ENCODE measurements around the gene ANKRD11. TPM values are rescaled to one million over a fixed set of nuclear protein-coding genes. Genes with fewer than 3 reads are reported as not detected.
"Not testable (repeated sequence)": the region's sequence is repeated elsewhere in the genome, so short reads cannot be mapped to it uniquely, and the experiment has no call there.

Gene ANKRD11
- total RNA-seq, 1 donor from 2014 or later: 140 TPM

DNA sequence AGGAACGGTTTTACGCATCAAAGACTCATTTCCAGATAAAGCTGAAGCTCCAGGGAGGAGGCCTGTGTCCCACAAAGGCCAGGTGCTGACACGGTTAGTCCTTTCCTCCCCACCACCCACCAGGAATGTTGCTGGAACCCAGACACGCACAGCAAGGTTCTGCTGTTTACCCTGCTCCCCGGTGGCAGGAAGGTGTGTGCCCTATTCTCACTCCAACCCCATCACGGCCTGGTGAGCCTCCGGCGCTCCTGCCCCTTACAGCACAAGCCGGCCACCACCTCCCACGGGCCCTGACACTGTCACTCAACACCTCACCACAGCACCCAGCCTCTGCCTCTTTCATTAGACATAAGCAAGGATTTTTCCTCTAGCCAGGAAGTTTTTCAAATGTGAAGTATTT lies 47.8 kb downstream of the ANKRD11 start:
- ATAC-seq: peak; percentile 29
- DNase-seq (ENCODE audit: low spot score): no peak
- intact Hi-C loops (cut with DNase I): no loop called here

DNA sequence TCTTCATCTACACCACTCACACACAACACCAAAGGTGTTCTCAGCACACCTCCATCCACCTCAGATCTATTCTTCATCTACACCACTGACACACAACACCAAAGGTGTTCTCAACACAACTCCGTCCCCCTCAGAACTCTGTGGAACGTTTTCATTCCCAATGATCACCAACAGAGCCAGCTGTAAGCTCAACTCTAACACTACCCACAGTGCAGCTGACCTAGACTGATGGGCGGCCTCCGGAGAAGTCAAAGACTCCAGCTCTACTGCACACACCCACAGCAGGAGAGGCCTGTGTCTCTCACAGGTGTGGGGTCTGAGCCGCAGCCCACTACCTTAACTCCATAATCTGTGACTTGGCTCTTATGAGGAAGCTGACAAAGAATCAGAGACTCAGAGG lies 50.7 kb downstream of the ANKRD11 start:
- DNase-seq (ENCODE audit: low spot score): no peak
- no peak for ATAC-seq
- intact Hi-C loops (cut with DNase I): no loop called here

DNA sequence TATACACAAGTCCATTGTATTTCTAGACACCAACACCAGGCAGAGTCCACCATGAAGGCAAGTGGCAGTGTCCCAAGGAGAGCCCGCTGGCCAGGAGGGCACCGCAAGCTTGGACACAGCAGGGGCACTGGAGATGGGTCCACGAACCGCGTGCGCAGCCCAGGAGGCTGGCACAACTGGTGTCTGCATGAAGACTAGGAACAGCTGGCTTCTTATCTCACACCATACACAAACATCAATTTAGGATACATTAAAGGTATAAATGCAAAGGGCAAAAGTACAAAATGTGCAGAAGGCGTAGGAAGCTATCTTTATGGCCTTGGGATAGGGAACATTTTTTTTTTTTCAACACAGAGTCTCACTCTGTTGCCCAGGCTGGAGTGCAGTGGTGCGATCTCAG lies 52.4 kb downstream of the ANKRD11 start:
- intact Hi-C loops (cut with DNase I): no loop called here
- DNase-seq (ENCODE audit: low spot score) (no peak), ATAC-seq (no peak)

DNA sequence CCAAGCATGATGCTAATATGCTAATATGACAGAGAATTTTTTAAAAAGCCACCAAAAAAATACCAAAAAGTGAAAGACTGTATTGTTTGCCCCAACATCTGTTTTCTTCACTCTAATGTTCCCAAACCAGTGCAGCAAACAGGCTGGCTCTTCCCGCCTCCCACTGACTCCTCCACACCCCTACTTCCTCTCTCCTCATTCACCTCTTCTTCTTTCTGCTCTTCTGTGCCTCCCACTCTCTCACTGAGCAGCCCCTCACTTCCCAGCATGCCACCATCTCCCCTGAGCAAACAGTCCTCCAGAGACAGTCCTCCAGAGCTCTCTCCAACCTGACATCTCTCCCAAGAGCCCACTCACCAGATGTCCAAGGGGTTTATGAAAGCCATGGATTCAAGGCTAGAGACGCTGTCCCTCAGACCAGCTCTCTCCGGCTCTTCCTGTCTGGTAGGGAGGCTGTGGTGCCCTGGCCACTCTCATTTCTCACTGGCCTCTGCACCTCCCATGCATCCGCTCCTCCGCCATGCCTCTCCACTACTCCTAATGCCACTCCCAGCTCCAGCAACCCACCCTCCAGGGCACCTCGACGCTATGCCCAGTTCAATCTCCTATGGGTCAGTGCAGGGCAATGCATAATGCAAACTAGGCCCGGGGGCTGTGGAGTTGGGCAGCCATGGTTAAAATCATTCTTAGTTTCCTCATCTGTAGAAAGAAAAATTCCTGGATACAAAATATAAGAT lies 52.9 kb downstream of the ANKRD11 start:
- DNase-seq (ENCODE audit: low spot score) (no peak), ATAC-seq (no peak)
- intact Hi-C loops (cut with DNase I): no loop called here

DNA sequence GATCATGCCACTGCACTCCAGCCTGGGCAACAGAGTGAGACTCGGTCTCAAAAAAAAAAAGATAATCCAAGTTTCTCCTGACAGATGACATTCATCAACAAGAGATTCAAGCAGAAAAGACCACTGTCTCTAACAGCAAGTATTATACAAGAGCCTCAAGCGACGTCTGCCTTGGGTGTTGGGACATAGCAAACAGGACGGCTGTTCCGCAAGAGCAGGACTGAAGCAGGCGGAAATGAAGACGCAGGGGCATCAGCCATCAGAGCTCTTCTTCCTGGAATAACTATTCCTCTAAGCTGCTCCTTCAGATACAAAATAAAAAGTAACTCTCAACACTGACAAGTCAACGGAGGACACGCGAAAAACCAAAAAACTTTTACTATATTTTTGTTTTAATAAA lies 54.0 kb downstream of the ANKRD11 start:
- no peak for ATAC-seq
- intact Hi-C loops (cut with DNase I): no loop called here
- DNase-seq (ENCODE audit: low spot score): no peak

DNA sequence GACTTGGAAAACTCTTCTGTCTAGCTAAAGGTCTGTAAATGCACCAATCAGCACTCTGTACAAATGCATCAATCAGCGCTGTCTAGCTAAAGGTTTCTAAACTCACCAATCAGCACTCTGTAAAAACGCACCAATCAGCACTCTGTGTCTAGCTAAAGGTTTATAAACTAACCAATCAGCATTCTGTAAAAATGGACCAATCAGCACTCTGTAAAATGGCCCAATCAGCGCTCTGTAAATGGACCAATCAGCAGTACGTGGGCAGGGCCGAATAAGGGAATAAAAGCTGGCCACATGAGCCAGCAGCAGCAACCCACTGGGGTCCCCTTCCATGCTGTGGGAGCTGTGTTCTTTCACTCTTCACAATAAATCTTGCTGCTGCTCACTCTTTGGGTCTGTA lies 55.3 kb downstream of the ANKRD11 start:
- intact Hi-C loops (cut with DNase I); ATAC-seq; DNase-seq (ENCODE audit: low spot score): not testable (repeated sequence)

DNA sequence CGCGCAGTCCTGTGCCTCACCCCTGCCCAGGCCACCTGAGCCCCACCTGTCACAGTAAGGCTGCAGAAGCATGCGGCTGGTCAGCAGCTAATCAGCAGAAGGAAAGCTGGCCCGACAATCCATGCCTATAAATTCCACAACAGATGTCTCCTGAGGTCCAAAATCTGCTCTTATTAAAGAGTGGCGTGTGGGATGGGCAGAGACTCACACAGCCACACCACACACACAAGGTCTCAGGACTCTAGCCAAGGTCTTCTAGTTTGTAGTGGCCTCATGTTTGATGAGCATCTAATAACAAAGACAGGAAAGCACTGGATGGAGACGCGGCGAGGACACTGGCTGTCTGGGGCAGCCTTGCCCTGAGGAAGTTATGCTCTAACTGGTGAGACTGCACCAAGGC lies 55.9 kb downstream of the ANKRD11 start:
- DNase-seq (ENCODE audit: low spot score) (no peak), ATAC-seq (no peak)
- intact Hi-C loops (cut with DNase I): no loop called here

DNA sequence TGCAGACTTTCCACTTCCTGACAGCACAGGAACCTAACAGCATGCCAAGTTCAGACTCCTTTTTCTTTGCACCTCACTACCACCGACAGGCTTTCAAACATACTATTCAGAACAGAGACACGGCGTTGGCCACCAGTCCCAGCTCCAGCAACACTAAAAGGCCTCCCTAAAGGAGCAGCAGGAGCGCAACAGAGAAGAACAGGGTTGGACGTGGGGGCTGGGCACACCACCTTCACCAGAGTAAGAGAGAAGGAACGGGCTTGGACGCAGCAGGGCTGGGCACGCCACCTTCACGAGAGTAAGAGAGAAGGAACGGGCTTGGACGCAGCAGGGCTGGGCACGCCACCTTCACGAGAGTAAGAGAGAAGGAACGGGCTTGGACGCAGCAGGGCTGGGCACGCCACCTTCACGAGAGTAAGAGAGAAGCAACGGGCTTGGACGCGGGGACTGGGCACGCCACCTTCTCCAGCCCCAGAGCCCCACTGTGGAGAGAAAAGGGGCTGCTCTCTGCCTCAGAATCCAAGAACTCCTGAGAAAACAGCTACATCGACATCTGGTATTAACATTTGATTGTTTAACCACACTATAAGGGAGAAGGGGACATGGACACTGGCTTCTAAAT lies 56.9 kb downstream of the ANKRD11 start:
- intact Hi-C loops (cut with DNase I); ATAC-seq; DNase-seq (ENCODE audit: low spot score): not testable (repeated sequence)

DNA sequence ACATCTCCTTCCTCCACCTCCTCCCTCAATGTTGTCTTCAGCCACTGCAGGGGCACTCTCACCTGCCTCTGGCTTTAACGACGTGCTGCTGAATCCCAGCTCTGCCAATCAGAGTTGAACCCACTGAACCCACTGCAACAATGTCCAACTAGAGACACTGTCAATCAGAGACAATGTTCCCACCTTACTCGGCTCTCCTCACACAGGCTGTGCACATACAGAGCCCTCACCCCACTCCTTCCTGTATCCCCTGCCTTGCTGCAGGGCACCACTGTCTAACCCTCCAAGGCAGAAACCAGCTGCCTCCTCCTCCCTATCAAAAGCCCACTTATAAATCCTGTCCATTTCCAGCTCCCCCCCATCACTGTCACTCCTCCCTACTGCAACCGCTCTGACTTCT lies 58.7 kb downstream of the ANKRD11 start:
- peak; percentile 15 for ATAC-seq
- intact Hi-C loops (cut with DNase I): no loop called here

DNA sequence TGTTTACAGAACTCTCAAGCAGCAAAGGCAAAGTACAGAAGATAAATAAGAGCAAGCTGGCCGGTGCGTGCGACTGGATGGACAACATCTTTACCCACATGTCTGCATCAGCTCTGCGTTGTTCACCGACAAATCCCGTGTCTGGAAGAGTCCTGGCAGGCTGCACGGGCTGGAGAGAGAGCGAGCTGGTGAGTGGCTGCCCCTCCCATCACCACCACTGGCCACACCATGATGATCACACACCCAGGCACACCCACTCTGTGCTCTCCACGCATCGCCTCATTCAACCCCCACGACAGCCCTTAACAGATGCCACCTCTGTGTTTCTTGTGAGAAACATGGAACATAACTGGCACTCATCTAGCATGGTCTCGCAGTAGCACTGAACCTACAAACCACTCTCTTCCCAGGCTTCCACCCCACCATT lies 59.2 kb downstream of the ANKRD11 start:
- intact Hi-C loops (cut with DNase I): no loop called here
- ATAC-seq: peak; percentile 84
- DNase-seq (ENCODE audit: low spot score): no peak

More for the DNA sequence above, 58.7 kb downstream of the ANKRD11 start:
- DNase-seq (ENCODE audit: low spot score): no peak

DNA sequence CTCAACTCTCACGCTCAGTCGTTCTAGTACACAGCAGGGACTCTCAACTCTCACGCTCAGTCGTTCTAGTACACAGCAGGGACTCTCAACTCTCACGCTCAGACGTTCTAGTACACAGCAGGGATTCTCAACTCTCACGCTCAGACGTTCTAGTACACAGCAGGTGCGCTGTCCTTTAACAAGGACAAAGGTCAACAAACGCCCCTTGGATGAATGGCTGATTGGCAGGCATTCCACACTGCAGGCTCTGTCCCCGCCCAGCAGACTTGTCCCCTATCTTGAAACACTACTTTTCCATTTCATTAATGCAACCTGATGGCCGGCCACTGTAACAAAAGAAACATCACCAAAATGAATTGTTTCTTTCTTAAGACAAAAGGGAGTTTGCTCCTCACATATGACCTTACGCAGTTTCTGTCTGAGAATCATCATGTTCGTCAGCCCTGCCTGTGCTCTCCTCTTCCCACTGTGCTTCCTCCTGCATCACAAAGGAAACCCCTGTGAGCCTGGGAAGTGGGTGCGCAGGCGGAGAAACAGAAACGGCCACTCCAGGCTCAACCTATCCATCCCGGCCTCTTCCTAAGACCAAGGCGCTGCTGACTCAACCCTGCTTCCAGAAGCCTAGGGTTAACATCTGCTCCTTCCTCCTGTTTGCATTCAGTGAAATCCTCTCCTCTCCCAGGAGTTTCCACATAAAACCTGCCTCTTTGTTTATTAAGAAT lies 59.8 kb downstream of the ANKRD11 start:
- ATAC-seq: no peak
- DNase-seq (ENCODE audit: low spot score): no peak
- intact Hi-C loops (cut with DNase I): no loop called here

DNA sequence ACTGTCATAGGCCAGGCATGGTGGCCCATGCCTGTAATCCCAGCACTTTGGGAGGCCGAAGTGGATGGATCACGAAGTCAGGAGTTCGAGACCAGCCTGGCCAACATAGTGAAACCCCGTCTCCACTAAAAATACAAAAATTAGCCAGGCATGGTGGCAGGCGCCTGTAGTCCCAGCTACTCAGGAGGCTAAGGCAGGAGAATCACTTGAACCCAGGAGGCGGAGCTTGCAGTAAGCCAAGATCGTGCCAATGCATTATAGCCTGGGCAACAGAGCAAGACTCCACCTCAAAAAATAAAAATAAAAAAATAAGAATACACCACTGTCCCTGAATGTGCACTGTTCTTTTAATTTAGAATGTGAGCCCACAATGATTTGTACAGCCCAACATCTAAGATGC lies 61.8 kb downstream of the ANKRD11 start:
- DNase-seq (ENCODE audit: low spot score); ATAC-seq; intact Hi-C loops (cut with DNase I): not testable (repeated sequence)

DNA sequence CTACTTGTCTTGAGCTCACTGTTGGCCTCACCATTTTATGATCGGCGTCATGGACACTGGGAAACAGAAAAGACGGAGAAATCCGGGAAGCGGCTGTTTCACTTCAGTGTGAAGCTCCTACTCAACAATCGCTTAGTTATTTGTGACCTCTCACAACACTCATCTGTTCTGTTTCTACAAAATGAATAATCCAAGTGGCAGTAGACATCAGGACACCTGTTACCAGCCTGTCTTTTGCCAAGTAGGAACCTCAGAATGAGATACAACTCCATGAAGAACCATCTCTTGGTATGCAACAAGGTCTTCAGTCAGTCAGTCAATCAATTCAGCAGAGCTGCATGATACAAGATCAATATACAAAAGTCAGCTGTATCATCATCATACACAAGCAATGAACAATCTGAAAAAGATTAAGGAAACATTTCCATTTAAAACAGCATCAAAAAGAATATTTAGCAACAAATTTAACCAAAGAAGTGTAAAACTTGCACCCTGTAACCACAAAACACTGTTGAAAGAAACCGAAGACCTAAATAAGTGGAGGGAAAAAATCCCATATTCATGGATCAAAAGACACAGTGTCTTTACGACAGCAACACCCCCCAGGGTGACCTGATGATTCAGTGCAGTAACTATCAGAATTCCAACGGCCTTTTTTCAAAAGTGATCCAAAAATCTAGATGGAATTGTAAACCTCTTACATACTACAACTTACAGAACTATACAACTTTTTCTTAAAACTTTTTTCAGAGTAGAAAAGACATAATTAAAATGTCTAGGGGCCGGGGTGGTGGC lies 63.4 kb downstream of the ANKRD11 start:
- DNase-seq (ENCODE audit: low spot score) (no peak), ATAC-seq (no peak)
- intact Hi-C loops (cut with DNase I): no loop called here

DNA sequence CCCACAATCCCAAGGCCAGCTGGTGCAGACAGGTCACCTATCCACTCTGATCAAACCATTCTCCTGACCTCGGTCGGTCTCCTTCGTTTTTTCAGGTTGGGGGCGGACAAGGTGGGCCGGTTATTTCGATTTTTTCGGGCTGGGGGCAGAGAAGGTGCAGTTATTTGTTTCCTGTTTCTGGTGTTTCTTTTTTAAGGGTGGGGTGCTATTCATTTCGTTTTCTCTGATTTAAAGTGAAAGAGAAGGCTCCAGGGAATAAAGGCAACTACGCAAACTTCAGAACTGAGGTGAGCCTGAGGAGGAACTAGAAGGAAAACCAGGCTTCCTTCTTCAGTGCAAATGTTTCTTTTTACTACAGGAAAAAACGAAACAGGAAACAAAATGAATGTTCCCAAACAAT lies 64.8 kb downstream of the ANKRD11 start:
- no peak for DNase-seq (ENCODE audit: low spot score)
- ATAC-seq: no peak
- intact Hi-C loops (cut with DNase I): no loop called here

DNA sequence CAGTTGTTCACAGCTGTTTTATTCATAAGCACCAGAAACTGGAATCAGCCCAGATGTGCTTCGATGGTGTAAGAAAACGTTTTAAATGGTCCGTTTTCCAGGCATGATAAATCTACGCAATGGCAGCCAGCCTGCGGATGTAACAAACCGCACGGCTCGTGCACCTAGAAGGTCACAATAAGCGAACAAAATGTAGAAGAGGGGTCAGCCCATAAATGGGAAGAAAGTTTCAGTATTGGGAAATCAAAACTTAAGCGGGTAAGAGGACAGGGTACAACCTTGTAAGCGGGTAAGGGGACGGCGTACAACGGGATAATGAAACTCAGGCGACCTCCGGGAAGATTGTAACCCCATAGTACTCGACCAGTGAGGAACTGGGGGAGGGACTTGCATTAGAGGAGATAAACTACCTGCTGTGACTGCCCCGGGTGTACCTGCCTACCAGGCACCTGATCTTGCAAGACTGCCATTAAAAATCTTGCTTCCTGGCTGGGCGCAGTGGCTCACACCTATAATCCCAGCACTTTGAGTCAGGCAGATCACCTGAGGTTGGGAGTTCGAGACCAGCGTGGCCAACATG lies 66.6 kb downstream of the ANKRD11 start:
- ATAC-seq (no peak), DNase-seq (ENCODE audit: low spot score) (no peak)
- intact Hi-C loops (cut with DNase I): no loop called here

DNA sequence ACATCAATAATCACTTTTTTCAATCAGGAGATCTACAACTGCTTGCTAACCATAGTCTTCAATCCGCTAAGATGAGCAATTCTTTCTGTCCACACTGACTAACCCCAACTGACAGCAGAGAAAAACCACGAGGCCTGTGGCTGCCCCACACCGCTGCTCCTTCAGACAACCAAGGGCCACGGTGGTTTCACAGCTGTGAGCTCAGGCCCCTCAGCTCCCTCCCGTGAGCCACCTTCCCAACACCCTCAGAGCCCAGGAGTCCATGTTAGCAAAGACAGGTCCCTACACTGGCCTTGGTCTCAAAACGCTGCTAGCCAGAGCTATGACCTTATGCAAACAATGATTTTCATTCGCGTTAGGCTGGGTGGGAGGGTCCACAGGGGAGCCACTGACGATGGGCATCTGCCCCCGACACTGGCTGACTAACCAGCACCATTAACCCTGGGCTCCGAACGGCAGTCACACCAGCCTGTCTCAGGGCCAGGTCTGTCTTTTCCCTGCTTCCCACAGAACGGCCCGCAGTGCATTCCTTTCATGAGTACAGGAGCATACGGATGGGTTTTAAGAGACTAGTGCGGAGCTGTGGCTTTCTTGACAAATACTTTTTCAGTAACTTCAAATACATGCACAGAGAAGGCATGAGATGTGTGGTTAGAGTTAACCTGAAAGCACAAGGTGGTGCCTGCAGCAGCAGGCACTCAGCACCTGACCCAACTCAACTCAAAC lies 67.3 kb downstream of the ANKRD11 start:
- intact Hi-C loops (cut with DNase I): no loop called here
- ATAC-seq: peak; percentile 45
- DNase-seq (ENCODE audit: low spot score): no peak

DNA sequence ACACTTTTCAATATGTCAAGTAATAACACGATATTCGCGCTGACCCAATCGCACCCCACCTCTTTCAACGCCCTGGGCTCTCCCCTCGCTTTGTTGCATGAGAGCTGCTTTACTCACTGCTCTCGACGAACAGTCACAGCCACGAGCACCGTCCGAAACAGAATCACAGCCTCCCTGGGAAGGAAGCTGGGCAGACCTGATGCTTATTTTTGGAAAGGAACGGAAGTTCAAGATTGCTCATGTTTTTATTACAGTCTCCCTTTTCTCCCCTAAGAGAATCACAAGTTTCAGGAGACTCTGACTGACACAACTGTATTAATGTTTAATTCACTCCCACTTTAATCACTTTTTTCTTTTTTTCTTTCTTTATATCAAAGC lies 67.8 kb downstream of the ANKRD11 start:
- ATAC-seq: peak; percentile 29
- intact Hi-C loops (cut with DNase I): no loop called here
- no peak for DNase-seq (ENCODE audit: low spot score)

DNA sequence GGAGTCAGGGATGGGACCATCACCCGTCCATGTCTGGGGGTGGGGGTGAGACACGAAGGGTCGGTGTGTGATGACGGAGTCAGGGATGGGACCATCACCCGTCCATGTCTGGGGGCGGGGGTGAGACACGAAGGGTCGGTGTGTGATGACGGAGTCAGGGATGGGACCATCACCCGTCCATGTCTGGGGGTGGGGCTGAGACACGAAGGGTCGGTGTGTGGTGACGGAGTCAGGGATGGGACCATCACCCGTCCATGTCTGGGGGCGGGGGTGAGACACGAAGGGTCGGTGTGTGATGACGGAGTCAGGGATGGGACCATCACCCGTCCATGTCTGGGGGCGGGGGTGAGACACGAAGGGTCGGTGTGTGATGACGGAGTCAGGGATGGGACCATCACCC lies 69.1 kb downstream of the ANKRD11 start:
- intact Hi-C loops (cut with DNase I); DNase-seq (ENCODE audit: low spot score); ATAC-seq: not testable (repeated sequence)
